Body of pancreas (tissue), 4 donors: Measurements from ENCODE around the gene MAGEA2B.
"Not testable (repeated sequence)": the region's sequence is repeated elsewhere in the genome, so short reads cannot be mapped to it uniquely, and the experiment has no call there.

ENCODE experiments used
- CTCF ChIP-seq, 7 experiments: fragments of 450-650 bp in 4 of 7; fragments of 200-600 bp in 3 of 7; sonication (generic) in 3 of 7; IDR thresholded peaks; one replicate each; pipeline ENCODE4 v1.5.1; 2016 to 2019; ENCODE audit warnings: antibody characterized with exemption in 7 of 7
- POLR2A ChIP-seq, 3 donors: fragments of 450-650 bp; IDR thresholded peaks; one replicate each; pipeline ENCODE4 v1.6.1; 2016; ENCODE audit warnings: antibody characterized with exemption in 3 of 3, mild to moderate bottlenecking in 2 of 3

- not testable (repeated sequence) for TF ChIP-seq POLR2A, CTCF (IDR thresholded peaks at IDR 0.05)
These were observed 39.8 kb upstream of the MAGEA2B start for GRCh38 chrX:152674652-152675051.
